ENCODE data around the gene FAM180B. TPM values are rescaled to one million over a fixed set of nuclear protein-coding genes. Genes with fewer than 3 reads are reported as not detected.

FAM180B gene
- total RNA-seq, 1 donor from 2014 or later: 0.53 TPM

GRCh38 chr11:47611348-47611794 is 24.9 kb downstream of the FAM180B start:
- Histone ChIP-seq H3K27me3 (ENCODE audit: low read depth) (no peaks in the 10 kb centered on the region), H3K4me3 (no peak overlapping the region), H3K4me1 (no peaks in the 10 kb centered on the region), H3K36me3 (peaks cover 16% of the 10 kb centered on the region), H3K27ac (no peak overlapping the region), H3K9me3 (no peaks in the 10 kb centered on the region)
- TF ChIP-seq, protein P1, sequence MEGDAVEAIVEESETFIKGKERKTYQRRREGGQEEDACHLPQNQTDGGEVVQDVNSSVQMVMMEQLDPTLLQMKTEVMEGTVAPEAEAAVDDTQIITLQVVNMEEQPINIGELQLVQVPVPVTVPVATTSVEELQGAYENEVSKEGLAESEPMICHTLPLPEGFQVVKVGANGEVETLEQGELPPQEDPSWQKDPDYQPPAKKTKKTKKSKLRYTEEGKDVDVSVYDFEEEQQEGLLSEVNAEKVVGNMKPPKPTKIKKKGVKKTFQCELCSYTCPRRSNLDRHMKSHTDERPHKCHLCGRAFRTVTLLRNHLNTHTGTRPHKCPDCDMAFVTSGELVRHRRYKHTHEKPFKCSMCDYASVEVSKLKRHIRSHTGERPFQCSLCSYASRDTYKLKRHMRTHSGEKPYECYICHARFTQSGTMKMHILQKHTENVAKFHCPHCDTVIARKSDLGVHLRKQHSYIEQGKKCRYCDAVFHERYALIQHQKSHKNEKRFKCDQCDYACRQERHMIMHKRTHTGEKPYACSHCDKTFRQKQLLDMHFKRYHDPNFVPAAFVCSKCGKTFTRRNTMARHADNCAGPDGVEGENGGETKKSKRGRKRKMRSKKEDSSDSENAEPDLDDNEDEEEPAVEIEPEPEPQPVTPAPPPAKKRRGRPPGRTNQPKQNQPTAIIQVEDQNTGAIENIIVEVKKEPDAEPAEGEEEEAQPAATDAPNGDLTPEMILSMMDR (IDR thresholded peaks at IDR 0.05): no peak
- intact Hi-C loops (cut with DNase I): no loop called here
- DNase-seq (no peak), ATAC-seq (peak in 1 of 2 donors; percentile 64)

- Histone ChIP-seq H3K4me1 (peaks cover 6% of the 10 kb centered on the region), H3K9me3 (no peaks in the 10 kb centered on the region), H3K36me3 (peaks cover 52% of the 10 kb centered on the region), H3K27me3 (ENCODE audit: low read depth) (no peaks in the 10 kb centered on the region), H3K27ac (no peak overlapping the region), H3K4me3 (no peak overlapping the region)
- DNase-seq (no peak), ATAC-seq (no peak)
- intact Hi-C loops (cut with DNase I): no loop called here
- TF ChIP-seq, protein P1 (IDR thresholded peaks at IDR 0.05): no peak
Measured at GRCh38 chr11:47615249-47615648, 28.8 kb downstream of the FAM180B start.

DNA sequence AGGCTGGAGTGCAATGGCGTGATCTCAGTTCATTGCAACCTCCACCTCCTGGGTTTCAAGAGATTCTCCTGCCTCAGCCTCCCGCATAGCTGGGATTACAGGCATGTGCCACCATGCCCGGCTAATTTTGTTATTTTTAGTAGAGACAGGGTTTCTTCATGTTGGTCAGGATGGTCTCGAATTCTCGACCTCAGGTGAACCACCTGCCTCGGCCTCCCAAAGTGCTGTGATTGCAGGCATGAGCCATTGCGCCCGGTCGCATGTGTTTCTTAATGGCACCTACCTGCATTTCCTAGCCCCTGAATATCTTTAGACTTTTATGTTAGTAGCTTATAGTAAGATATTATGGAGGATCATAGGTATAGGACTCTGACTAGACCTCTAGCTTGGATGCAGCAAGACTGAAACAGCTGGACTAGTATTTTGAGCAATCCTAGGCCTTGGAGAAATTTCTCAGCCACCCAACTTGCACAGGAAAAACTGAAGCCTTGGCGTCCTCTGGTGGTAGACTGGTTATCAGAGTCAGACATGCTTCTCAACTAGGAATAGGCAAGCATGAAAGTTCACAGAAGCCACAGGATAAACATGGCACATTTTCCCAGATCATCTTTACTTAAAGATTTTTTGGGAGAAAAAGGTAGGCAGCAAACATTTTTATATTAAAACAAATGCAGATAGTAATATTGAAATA is 30.4 kb downstream of the FAM180B start:
- DNase-seq (no peak), ATAC-seq (peak; percentile 52)
- Histone ChIP-seq H3K9me3 (no peaks in the 10 kb centered on the region), H3K4me1 (peaks cover 6% of the 10 kb centered on the region), H3K27ac (no peak overlapping the region), H3K27me3 (ENCODE audit: low read depth) (no peaks in the 10 kb centered on the region), H3K36me3 (peaks cover 57% of the 10 kb centered on the region), H3K4me3 (no peak overlapping the region)
- TF ChIP-seq, protein P1 (IDR thresholded peaks at IDR 0.05): peak; percentile 58
- intact Hi-C loops (cut with DNase I): no loop called here

DNA sequence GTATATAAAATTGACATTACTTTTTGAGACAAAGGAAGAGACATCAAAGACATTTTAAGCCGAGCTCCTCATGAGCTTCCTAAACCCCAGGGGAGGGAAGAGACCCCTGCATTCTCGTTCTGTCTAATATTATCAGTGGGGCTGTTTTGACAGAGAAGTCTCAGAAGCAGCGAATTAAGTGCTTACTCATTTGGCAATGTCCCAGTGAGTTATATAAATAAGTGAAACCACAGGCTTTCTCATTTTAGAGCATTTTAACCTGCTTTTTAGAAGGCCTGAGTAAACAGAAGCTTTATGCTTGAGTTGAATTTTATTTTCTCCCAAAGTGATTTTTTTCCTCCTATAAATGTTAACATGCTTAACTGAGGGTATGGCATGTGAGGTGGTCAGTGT is 30.9 kb downstream of the FAM180B start:
- intact Hi-C loops (cut with DNase I): no loop called here
- Histone ChIP-seq H3K27ac (no peak overlapping the region), H3K27me3 (ENCODE audit: low read depth) (no peaks in the 10 kb centered on the region), H3K9me3 (no peaks in the 10 kb centered on the region), H3K4me1 (peaks cover 6% of the 10 kb centered on the region), H3K36me3 (peaks cover 62% of the 10 kb centered on the region), H3K4me3 (no peak overlapping the region)
- ATAC-seq (no peak), DNase-seq (no peak)
- TF ChIP-seq, protein P1 (IDR thresholded peaks at IDR 0.05): no peak

- peaks cover 97% of the 10 kb centered on the region for H3K36me3 ChIP-seq
- no peak overlapping the region for H3K4me3 ChIP-seq
Measured at GRCh38 chr11:47620836-47621378, 34.4 kb downstream of the FAM180B start.

More at GRCh38 chr11:47620836-47621378, 34.4 kb downstream of the FAM180B start:
- H3K27ac ChIP-seq: no peak overlapping the region
- intact Hi-C loops (cut with DNase I): no loop called here
- TF ChIP-seq, protein P1 (IDR thresholded peaks at IDR 0.05): no peak
- H3K9me3 ChIP-seq: no peaks in the 10 kb centered on the region
- no peaks in the 10 kb centered on the region for H3K27me3 ChIP-seq (ENCODE audit: low read depth)
- no peak for DNase-seq
- ATAC-seq: no peak
- peaks cover 6% of the 10 kb centered on the region for H3K4me1 ChIP-seq
